ENCODE measurements around the gene MDH1.

MDH1 gene

GRCh38 chr2:63632382-63632781 is 43.6 kb downstream of the MDH1 start:
- DNase-seq (ENCODE audit: low read depth, low spot score), result no peak

- DNase-seq (ENCODE audit: low read depth, low spot score), result peak; percentile 64
Observed at GRCh38 chr2:63639344-63639743, 50.6 kb downstream of the MDH1 start.

GRCh38 chr2:63642946-63643345 is 54.2 kb downstream of the MDH1 start:
- no peak for DNase-seq (ENCODE audit: low read depth, low spot score)

- DNase-seq (ENCODE audit: low read depth, low spot score), result no peak
Observed at GRCh38 chr2:63643486-63643885, 54.7 kb downstream of the MDH1 start.

GRCh38 chr2:63648632-63649031 is 59.9 kb downstream of the MDH1 start:
- no peak for DNase-seq (ENCODE audit: low read depth, low spot score)

- DNase-seq (ENCODE audit: low read depth, low spot score), result no peak
Observed at GRCh38 chr2:63649829-63650228, 61.1 kb downstream of the MDH1 start.

GRCh38 chr2:63650756-63651155 is 62.0 kb downstream of the MDH1 start:
- no peak for DNase-seq (ENCODE audit: low read depth, low spot score)

- no peak for DNase-seq (ENCODE audit: low read depth, low spot score)
Observed at GRCh38 chr2:63651356-63651755, 62.6 kb downstream of the MDH1 start.

- no peak for DNase-seq (ENCODE audit: low read depth, low spot score)
Observed at GRCh38 chr2:63651861-63652651, 63.3 kb downstream of the MDH1 start.

GRCh38 chr2:63652652-63652985 is 63.9 kb downstream of the MDH1 start:
- no peak for DNase-seq (ENCODE audit: low read depth, low spot score)

GRCh38 chr2:63654959-63655358 is 66.2 kb downstream of the MDH1 start:
- DNase-seq (ENCODE audit: low read depth, low spot score), result no peak
